WTC11 (cell line): ENCODE data around the gene COL5A1.

Experiments used
- CREM ChIP-seq: sonication (generic); formaldehyde crosslinking; IDR thresholded peaks from 2 replicates; pipeline ENCODE4 v1.8.1; 2022; ENCODE audit warnings: mild to moderate bottlenecking, missing genetic modification reagents, moderate library complexity
- E2F5 ChIP-seq: sonication (generic); formaldehyde crosslinking; IDR thresholded peaks from 2 replicates; pipeline ENCODE4 v1.8.1; 2022; ENCODE audit warnings: mild to moderate bottlenecking, moderate library complexity, missing genetic modification reagents
- MYBL2 ChIP-seq: sonication (generic); formaldehyde crosslinking; IDR thresholded peaks from 2 replicates; pipeline ENCODE4 v1.8.1; 2023; ENCODE audit warnings: mild to moderate bottlenecking, moderate library complexity, missing genetic modification reagents
- RELA ChIP-seq: sonication (generic); formaldehyde crosslinking; IDR thresholded peaks from 2 replicates; pipeline ENCODE4 v1.8.1; 2022; ENCODE audit warnings: missing genetic modification reagents, mild to moderate bottlenecking, borderline replicate concordance
- STAT6 ChIP-seq: sonication (generic); formaldehyde crosslinking; conservative IDR thresholded peaks from 2 replicates; pipeline ENCODE4 v1.8.1; 2023; ENCODE audit warnings: mild to moderate bottlenecking, low read depth, missing genetic modification reagents, moderate library complexity
- USF1 ChIP-seq: sonication (generic); formaldehyde crosslinking; IDR thresholded peaks from 2 replicates; pipeline ENCODE4 v1.8.0; 2022; ENCODE audit warnings: mild to moderate bottlenecking, missing genetic modification reagents
- ZMAT4 ChIP-seq: fragments of 250-450 bp; sonication (Bioruptor Pico); IDR thresholded peaks from 2 replicates; pipeline ENCODE4 v1.9.0; 2021; ENCODE audit warnings: mild to moderate bottlenecking
- ZNF396 ChIP-seq: fragments of 250-450 bp; sonication (Bioruptor Pico); IDR thresholded peaks from 2 replicates; pipeline ENCODE4 v1.8.0; 2021; ENCODE audit warnings: mild to moderate bottlenecking, moderate library complexity, borderline replicate concordance
- ZNF416 ChIP-seq: fragments of 250-450 bp; sonication (Bioruptor Pico); IDR thresholded peaks from 2 replicates; pipeline ENCODE4 v1.9.0; 2021; ENCODE audit warnings: mild to moderate bottlenecking, inconsistent platforms
- TF ChIP-seq, protein P1 (sequence below): fragments of 200-600 bp; IDR thresholded peaks from 2 replicates; pipeline ENCODE4 v1.8.0; 2022; ENCODE audit warnings: antibody characterized with exemption
- TF ChIP-seq, protein P2 (sequence below): sonication (generic); formaldehyde crosslinking; IDR thresholded peaks from 2 replicates; pipeline ENCODE4 v1.8.1; 2023; ENCODE audit warnings: mild to moderate bottlenecking, missing genetic modification reagents

GRCh38 chr9:134712926-134713325, 71.3 kb downstream of the COL5A1 start:
- TF ChIP-seq CREM (CRISPR knock-in tag), result no peak
- TF ChIP-seq ZMAT4 (CRISPR knock-in tag), result no peak
- TF ChIP-seq USF1, result no peak
- no peak for TF ChIP-seq MYBL2 (CRISPR knock-in tag)
- TF ChIP-seq, protein P1, sequence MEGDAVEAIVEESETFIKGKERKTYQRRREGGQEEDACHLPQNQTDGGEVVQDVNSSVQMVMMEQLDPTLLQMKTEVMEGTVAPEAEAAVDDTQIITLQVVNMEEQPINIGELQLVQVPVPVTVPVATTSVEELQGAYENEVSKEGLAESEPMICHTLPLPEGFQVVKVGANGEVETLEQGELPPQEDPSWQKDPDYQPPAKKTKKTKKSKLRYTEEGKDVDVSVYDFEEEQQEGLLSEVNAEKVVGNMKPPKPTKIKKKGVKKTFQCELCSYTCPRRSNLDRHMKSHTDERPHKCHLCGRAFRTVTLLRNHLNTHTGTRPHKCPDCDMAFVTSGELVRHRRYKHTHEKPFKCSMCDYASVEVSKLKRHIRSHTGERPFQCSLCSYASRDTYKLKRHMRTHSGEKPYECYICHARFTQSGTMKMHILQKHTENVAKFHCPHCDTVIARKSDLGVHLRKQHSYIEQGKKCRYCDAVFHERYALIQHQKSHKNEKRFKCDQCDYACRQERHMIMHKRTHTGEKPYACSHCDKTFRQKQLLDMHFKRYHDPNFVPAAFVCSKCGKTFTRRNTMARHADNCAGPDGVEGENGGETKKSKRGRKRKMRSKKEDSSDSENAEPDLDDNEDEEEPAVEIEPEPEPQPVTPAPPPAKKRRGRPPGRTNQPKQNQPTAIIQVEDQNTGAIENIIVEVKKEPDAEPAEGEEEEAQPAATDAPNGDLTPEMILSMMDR, result no peak
- no peak for TF ChIP-seq RELA (CRISPR knock-in tag)
- TF ChIP-seq, protein P2, sequence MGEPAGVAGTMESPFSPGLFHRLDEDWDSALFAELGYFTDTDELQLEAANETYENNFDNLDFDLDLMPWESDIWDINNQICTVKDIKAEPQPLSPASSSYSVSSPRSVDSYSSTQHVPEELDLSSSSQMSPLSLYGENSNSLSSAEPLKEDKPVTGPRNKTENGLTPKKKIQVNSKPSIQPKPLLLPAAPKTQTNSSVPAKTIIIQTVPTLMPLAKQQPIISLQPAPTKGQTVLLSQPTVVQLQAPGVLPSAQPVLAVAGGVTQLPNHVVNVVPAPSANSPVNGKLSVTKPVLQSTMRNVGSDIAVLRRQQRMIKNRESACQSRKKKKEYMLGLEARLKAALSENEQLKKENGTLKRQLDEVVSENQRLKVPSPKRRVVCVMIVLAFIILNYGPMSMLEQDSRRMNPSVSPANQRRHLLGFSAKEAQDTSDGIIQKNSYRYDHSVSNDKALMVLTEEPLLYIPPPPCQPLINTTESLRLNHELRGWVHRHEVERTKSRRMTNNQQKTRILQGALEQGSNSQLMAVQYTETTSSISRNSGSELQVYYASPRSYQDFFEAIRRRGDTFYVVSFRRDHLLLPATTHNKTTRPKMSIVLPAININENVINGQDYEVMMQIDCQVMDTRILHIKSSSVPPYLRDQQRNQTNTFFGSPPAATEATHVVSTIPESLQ (CRISPR knock-in tag), result no peak
- no peak for TF ChIP-seq ZNF396 (CRISPR knock-in tag)
- TF ChIP-seq E2F5, result no peak
- TF ChIP-seq STAT6 (CRISPR knock-in tag), result no peak
- no peak for TF ChIP-seq ZNF416 (CRISPR knock-in tag)
